Stimulated activated CD4-positive, alpha-beta T cell treated with anti-CD3 and anti-CD28 coated beads, Interleukin-2, amount 100 ng/mL, for 4 hours (primary cell): Measurements from ENCODE around the gene TMEM123.

Source experiments
- DNase-seq: peaks from one replicate; pipeline ENCODE4 v3.0.0-alpha.2; 2020; ENCODE audit warnings: low read depth

The TMEM123 gene

DNA sequence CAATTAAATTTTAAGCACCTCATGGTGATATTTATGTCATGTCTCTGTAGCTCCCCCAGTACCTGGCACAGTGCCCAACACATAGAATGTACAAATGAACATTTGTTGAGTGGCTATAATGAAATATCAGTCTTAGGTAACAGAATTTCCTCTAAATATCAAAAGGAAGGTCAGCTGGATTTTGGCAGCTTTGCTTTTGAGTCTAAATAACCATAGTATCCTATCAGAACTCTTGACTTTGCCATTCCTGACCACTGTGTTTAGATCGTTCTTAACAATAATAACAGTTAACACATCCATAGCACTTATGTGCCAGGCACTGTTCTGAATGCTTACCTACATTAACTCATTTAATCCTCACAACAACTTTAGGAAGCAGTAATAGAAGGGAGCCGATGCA is 26.6 kb downstream of the TMEM123 start:
- DNase-seq = no peak

DNA sequence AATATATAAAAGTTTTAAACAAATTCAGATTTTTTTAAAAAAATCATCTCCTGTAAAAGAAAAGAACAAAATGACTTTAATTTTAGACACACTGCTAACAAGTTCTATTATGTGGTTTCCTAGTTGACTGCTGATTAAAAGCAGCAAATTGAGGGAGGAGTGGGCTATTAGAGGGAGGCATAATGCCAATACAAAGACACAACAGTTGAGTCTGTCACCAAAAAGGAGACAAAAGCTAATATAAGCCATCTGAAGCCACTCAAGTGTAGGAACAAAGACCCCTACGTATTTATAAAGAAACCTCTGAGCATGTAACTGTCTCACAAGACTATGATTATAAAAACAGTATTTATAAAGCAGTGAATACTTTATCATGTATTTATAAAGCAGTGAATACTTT is 28.6 kb downstream of the TMEM123 start:
- no peak for DNase-seq

DNA sequence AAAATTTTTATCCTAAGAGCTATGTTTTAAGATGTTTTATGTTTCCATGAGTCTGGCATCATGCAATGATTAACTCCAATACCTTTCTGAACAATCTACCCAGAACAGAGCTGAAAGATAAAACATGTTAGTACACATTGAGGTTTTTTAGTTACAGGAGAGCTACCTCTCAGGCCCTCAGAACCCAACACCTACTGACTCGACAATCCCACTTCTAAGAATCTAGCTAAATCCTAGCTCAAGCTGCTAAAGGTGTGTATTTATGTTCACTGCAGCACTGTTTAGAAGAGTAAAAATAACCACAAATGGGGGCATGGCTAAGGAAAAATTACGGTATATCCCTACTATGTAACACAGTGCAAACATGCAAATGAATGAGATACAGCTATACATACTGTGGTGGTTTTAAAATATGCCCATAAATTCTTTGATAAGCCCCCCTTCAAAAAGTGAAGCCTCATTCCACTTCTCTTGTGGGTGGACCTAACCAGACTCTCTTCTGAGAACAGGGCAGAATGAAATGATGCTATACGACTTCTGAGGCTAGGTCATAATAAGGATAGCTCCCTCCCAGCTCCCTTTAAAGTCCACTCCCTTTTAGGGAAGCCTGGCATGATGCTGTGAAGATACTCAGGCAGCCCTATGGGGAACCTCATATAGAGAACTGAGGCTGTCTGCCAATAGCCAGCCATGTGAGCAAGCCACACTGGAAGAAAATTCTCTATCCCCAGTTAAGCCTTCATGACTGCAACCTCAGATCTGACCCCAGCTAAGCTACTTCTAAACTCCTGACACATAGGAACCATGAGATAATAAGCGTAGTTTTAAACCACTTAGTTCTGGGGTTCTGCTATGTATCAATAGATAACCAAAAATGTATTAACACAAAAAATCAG is 29.5 kb downstream of the TMEM123 start:
- DNase-seq = no peak

DNA sequence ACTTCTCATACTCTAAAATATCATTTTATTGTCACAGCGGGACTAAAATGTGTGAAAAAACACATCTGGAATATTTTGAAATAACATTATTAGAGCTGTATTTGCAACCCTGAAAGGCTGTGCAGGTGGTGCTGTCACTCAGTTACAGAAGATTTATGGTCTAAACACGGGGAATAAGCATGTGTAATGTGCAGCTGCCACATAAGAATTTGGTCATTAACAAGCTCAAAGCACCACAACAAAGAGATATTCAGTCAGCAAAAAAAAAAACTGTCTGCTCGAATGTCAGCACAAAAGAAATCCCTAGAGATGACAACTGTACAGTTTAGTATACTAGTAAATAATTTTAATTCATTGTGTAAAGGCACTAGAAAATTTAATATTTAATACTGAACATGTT is 31.3 kb downstream of the TMEM123 start:
- no peak for DNase-seq

DNA sequence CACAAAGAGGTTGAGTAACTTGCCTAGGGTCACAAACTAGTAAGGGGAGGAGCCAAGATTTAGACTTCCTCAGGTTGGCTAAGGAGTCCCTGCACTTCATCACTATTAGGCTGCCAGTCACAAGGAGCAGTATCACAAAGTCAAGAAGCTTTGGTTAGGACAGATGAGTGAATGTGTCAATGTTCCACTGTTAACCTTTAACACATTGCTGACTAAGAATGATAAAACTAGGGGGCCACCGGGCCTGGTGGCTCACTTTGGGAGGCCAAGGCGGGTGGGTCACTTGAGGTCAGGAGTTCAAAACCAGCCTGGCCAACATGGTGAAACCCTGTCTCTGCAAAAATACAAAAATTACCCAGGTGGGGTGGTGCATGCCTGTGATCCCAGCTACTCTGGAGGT is 32.0 kb downstream of the TMEM123 start:
- DNase-seq = no peak

DNA sequence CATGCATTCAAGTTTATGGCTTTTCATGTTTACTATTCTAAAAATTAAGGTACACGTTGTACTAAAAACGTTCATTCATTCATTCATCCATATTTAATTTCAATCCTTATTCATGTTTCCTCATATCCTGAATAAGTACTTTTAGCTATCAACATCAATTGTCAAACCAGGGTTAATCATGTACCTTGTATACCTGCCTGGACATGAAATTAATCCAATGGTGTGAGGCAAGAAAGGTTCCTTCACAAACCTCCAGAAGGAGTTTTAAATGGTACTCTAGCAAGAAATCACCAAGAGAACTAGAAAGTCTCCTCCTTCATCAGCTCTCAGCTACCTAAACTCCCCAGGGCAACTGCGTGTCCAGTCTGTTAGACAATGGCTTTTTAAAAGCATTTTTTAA is 33.4 kb downstream of the TMEM123 start:
- no peak for DNase-seq

DNA sequence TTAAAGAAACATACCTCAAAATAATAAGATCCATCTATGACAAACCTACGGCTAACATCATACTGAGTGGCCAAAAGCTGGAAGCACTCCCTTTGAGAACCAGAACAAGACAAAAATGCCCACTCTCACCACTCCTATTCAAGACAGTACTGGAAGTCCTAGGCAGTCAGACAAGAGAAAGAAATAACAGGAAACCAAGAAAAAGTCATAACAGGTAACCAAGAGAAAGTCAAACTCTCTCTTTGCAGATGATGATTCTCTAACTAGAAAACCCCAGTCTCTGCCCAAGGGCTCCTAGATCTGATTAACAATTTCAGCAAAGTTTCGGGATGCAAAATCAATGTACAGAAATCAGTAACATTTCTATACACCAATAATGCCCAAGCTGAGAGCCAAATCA is 35.6 kb downstream of the TMEM123 start:
- no peak for DNase-seq

DNA sequence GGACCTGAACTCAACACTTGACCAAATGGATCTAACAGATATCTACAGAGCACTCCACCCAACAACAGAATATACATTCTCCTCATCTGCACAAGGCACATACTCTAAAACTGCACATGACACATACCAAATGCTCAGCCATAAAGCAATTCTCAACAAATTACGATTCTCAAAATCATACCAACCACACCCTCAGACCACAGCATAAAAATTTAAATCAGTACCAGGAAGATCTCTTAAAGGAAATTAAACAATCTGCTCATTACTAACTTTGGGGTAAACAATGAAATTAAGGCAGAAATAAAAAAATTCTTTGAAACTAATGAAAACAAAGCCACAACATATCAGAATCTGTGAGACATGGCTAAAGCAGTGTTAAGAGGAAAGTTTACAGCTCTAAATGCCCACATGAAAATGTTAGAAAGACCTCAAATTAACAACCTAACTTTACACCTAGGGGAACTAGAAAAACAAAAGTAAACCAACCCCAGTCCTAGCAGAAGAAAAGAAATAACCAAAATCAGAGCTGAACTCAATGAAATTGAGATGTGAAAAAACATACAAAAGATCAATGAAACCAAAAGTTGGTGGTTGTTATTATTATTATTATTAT is 37.2 kb downstream of the TMEM123 start:
- no peak for DNase-seq

DNA sequence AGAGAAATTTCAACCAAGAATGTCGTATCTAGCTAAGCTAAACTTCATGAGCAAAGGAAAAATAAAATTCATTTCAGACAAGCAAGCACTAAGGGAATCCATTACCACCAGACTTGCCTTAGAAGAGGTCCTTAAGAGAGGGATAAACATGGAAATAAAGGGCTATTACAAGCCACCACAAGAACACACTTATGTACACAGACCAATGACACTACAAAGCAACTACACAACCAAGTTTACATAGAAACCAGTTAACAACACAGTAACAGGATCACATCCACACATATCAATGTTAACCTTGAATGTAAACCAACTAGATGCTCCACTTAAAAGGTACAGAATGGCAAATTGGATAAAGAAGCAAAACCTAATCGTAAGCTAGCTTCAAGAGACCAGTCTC is 38.0 kb downstream of the TMEM123 start:
- DNase-seq = no peak

DNA sequence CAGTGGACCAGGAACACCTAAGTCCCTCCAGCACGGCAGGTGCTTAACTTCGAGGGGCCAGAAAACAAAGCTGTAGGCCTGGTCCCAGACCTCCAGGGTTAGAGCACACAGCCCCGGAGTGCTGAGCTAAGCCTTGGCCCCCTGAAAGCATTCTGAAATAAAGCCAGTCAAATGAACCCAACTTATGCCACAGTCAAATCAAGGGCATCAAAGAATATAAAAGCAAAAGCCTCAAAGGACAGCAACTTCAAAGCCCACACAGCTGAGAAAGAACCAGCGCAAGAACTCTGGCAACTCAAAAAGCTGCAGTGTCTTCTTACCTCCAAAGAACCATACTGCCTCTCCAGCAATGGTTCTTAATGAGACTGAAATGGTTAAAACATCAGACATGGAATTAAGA is 39.1 kb downstream of the TMEM123 start:
- DNase-seq = no peak

DNA sequence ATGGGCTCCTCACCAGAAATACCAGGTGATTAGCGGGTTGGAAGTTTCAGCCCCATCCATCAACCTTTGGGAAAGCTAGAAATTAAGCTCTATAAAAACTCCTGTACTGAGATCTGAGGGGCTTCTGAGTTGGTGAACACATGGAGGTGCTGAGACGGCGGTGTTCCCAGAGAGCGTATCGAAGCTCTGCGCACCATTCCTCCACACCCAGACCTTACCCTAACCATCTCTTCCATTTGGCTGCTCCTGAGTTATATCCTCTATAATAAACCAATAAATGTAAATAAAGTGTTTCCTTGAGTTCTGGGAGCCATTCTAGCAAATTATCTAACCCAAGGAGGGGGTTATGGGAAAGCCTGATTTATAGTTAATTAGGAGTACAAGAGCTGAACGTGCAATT is 41.4 kb downstream of the TMEM123 start:
- no peak for DNase-seq

DNA sequence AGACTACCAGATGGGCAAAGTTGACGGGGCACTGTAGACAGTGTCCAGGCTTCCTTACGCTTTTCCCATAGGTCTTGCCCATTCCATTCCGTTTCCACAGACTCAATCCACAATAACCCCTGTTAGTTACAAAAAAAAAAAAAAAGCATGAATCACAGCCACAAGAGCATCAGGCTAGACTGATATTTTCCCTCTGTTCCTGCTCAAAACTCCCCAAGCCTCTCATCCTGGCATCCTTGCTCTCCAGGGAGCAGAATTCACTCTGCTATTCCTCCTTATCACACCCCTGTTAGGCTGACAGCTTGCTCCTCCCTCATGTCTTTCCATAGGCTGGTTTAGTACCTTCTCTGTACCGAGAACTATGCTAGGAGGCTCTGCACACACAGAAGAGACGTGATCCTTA is 42.2 kb downstream of the TMEM123 start:
- DNase-seq = no peak

DNA sequence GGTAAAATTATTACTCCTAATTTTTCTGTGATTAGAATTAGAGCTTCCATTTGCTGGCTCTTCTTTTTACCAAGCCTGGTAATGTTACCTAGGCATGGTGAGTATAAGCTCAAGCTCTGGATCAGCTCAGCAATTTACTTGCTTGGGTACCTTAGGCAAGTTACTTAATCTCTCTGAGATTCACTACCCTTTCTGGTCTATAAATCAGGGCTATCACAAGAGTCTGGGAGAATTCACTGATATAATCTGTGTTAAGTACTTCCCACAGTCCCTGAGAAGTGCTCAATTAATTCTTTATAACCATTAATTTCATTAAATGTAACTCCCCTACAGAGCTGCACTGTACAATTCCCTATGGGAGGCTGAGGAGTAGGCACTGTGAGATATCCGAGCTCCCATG is 44.2 kb downstream of the TMEM123 start:
- DNase-seq = no peak

DNA sequence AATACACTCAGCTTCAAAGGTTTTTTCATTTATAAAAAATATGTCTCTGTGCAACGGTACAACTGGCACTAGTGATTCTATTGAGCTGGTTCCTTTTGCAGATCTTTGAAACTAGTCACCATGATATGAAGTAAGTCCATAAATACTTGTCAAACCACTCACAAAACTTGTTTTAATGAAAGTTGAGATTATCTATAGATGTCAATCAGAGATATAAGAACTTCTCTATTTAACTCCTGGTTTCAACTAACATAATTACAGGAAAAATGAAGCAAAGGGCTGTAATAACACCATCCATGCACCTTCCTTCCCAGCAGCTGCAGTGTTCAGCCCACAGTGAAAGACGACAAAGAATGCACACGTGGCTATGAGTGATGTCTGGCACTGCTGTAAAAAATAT is 44.7 kb downstream of the TMEM123 start:
- DNase-seq = no peak

DNA sequence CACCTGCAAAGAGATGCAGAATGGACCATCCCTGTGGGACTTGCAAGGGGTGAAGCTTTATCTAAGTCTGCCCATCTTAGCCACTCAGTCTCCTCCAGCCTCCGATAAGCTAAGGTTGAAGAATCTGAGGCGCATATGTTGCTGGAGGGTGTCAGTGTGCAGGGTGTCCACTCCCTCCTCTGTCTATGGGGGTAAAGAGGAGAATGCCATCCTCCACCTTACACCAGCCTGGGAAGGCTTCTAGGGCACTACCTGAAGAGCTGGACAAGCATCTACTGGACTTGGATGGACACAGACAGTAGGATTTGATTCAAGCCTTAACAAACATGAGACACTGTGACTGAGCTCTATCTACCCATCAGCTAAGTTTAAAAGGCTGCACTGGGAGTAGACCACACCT is 46.5 kb downstream of the TMEM123 start:
- DNase-seq = no peak

DNA sequence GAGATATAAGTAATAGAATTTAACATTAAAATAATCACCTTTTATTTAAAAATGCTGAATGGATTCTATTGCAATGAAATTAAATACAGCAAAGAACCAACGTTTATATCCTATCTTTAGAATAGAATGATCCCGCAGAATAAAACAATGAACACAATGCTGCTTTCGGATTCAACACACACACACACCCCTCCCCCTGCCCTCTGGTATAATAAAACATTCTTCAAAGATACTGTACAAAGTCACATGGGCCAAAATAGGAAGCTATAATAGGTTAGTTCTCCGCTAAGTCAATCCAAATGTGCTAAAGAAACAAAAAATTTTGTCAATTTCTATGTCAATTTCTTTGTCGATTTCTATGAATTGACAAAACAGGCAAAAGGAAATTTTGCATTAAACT is 47.1 kb downstream of the TMEM123 start:
- DNase-seq = no peak

DNA sequence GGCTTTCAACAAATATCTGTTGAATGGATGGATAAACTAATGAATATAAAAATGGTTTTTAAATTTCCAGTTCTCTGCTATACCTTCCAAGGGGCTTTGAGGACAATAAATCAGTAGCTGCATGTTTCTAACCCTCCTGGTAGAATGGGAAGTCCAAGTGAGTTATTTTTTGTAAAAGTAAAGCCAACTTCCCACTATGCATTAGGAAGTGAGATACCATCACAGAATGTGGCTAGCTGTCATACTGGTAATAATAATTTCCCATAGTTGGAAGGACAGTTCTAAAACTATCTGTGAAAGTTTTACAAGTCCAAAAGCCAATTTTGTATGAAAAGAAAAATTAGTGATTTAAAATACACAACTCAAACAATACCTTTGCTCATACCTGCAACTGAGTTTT is 50.0 kb downstream of the TMEM123 start:
- DNase-seq = no peak

DNA sequence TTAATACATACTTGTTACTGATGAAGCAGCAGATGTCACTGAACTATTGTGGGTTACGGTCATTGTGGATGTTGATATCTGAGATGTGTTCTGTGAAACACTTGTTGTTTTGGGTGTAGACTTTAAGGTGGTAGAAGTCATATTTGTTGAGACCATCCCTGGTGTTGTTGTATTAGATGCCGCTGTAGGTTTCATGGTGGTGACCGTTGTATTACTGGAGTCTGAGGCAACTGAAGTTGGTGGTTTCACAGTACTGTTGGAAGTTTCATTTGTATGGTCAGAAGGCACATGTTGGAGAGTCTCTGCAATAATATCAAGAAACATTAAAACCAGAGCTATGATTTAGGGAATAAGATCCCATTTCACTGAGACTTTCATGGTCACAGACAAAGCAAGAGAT is 50.7 kb downstream of the TMEM123 start:
- DNase-seq = no peak

DNA sequence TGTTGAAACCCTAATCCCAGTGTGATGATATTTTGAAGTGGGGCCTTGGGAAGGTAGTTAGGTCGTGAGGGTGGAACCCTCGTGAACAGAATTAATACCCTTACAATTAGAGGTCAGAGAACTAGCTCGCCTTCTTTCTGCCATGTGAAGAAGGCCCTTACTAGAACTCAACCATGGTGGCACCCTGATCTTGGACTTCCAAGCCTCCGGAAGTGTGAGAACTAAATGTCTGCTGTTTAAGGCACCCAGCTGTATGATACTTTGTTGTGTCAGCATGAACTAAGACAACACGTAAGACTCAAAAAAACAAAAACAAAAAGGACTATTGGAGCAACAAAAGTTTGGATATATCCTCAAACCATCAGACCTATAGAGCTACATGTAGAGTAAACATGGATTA is 52.0 kb downstream of the TMEM123 start:
- no peak for DNase-seq

DNA sequence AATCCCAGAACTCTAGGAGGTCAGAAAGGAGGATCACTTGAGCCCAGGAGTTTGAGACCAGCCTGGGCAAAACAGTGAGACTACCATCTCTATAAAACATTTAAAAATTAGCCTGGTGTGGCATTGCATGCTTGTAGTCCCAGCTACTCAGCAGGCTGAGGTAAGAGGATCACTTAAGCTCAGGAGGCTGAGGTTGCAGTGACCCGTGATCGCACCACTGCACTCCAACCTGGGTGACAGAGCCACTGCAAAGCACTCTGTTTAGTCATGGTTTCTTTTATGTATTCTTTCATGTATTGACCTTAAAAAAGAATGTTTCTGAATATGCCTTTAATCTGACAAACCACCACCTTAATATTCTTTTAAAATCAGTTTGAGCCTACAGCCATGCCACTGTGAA is 53.4 kb downstream of the TMEM123 start:
- DNase-seq = no peak

DNA sequence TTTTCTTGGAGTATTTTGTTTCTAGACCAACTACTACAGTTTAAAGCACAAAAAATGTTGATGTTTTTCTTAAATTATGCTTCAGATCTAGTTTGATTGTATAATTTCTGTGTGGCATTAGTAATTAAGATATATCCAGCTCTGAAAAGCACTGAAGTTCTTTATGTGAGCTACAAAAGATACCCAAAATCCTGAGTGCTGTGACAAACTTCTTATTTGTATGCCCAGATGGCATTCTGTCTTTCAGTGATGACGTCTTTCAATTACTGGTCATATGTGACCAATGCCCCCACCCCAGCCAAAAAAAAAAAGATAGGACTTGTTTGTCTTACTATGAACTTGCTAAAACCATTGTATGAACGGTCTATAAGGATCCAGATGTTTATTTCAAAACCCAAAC is 54.3 kb downstream of the TMEM123 start:
- DNase-seq = no peak

DNA sequence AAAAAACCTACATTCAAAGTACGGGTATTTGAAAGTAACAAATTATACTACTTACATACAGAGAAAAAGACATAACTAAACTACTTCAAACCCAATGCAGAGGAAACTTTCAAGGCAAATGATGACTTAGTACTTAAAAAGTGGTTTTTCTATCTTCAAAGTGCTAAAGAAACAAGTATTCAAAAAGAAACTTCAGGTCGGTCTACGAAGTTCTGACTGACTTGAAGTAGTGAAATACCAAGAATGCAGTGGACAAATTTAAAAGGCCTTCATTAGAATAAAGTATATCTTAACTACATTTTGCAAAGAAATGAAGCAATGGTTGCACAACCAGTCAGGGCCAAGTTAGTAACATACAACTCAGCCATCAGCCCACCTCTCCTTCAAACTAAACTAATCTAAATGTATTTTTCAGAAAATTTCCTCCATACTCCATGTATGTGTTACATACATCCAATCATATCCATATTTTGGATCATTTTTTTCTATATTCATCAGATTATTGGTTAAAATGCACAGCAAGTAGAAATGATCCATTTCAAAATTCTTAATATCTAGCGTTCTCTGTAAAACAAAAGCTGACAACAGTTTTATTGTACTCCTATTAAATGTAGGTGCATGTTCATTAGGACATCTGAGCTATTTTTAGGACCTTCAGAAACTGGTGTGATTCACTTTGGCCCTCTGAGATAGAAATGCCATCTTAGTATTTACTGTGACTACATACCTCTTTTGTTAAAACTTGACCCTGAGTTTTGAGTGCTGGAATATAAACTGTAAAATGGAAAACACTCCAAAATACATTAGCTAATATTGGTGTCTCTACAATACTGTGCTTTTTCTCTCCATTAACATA is 55.6 kb downstream of the TMEM123 start:
- no peak for DNase-seq
